GM13976 (cell line): ENCODE measurements around the gene SLC6A12.

Experiments used
- DNase-seq: peaks from one replicate; pipeline ENCODE4 v3.0.0; 2012; ENCODE audit warnings: low spot score
- CTCF ChIP-seq: IDR thresholded peaks from 2 replicates; pipeline ENCODE4 v1.5.1; 2012; ENCODE audit warnings: borderline replicate concordance, mild to moderate bottlenecking; ENCODE audit not compliant: insufficient read depth; ENCODE audit errors: extremely low read depth, missing control alignments, control extremely low read depth
- in situ Hi-C: fragments of 300-500 bp; cut with MboI; formaldehyde crosslinking; loops from one replicate; pipeline ENCODE4 v1.12.0; 2022; ENCODE audit warnings: low sequenced_read_pairs, mixed read lengths, inconsistent platforms; ENCODE audit not compliant: unreplicated experiment

The SLC6A12 gene

GRCh38 chr12:203074-203461, 10.9 kb downstream of the SLC6A12 start:
- in situ Hi-C loops, result no loop called here
- no peak for DNase-seq
- no peak for TF ChIP-seq CTCF

- TF ChIP-seq CTCF, result no peak
- in situ Hi-C loops, result no loop called here
- no peak for DNase-seq
Observed at GRCh38 chr12:202081-202731, 11.8 kb downstream of the SLC6A12 start.

- no peak for TF ChIP-seq CTCF
- in situ Hi-C loops, result no loop called here
- DNase-seq, result no peak
Observed at GRCh38 chr12:201361-201760, 12.6 kb downstream of the SLC6A12 start.

GRCh38 chr12:198705-199104, 15.3 kb downstream of the SLC6A12 start:
- in situ Hi-C loops, result no loop called here
- TF ChIP-seq CTCF, result no peak
- DNase-seq, result no peak

GRCh38 chr12:197911-198695, 15.9 kb downstream of the SLC6A12 start:
- TF ChIP-seq CTCF, result no peak
- no peak for DNase-seq
- in situ Hi-C loops, result no loop called here

- in situ Hi-C loops, result no loop called here
- no peak for TF ChIP-seq CTCF
- DNase-seq, result no peak
Observed at GRCh38 chr12:197347-197746, 16.6 kb downstream of the SLC6A12 start.
